HG02642 (cell line): ENCODE measurements around the gene KCNJ11.
A peak's percentile ranks its signal among the peaks of the same experiment; 100 is the strongest.

ENCODE experiments used
- ATAC-seq: cut with Tn5 transposase; IDR thresholded peaks from one replicate; pipeline ENCODE4 v1.9.1; 2021; ENCODE audit warnings: mild to moderate bottlenecking; ENCODE audit not compliant: unreplicated experiment, poor library complexity

KCNJ11 gene

DNA sequence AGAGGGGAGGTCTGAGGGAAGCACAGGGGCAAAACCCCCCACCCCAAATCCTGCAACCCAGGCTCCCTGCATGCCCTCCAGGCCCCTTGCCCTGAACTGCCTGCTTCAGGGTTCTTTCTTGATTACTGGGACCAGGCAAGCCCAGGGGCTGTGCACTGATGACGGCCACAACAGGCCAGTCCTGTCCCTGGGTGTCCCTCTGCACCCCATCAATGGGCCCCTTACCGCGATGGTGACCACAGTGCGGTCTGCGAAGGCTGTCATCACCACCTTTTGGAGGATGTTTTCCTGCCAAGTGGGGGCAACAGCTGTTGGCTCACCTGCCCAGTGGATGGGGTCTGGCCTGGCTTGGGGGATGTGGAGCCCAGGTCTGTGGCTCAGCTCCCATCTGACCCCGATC is 5.0 kb upstream of the KCNJ11 start:
- no peak for ATAC-seq

DNA sequence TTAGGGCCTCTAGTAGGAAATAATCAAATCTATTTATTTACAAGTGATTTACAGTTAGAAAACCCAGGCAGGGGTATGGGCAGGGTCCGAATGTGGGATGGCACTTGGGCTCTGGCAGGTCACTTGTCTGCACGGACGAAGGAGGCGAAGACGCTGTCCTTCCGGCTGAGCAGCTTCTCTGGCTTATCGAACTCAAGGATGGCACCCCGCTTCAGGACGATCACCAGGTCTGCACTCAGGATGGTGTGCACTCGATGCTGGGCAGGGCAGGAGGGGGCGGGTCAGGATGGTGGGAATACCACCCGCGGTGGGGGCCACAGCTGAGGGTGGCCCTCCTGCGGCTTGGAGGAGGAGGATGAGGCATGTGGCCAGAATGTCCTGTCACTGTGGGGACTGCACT is 4.4 kb upstream of the KCNJ11 start:
- no peak for ATAC-seq

DNA sequence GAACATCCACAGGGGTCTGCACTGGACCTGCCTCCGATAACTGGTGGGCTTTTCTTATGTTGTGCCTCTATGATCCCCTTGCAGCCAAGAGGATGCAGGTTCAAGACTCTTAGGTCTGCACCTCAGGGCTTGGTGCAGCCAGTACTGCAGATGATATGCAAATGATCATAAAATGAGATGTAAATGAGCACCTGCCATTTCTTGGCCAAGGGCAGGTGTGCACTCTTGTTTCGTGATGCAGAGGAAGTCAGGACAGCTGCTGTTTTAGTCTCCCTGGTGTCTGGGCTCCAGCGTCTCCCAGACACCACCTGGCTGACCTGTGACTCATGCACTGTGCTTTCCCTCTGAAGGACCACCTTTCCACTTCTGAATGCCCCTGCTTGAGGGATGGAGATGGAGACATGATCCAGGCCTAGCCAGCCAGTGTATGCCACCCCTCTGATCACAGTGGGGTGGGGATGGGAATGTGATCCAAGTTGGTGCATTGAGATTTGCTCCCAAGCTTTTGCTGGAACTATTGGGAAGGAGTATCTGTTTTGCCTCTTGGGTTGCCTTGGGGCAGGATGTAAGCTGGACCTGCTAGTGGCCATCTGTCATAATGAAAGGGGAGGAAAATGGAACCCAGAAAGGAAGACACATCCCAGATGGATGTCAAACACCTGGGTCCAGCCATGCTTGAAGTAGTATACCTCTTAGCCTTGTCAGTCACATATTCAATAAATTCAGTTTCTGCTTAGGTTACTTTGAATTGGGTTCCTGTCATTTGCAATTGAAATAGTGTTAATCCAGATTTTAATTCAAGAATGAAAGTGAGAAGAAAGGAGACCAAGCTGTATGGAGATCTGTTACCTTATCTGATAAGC is 3.3 kb upstream of the KCNJ11 start:
- no peak for ATAC-seq

DNA sequence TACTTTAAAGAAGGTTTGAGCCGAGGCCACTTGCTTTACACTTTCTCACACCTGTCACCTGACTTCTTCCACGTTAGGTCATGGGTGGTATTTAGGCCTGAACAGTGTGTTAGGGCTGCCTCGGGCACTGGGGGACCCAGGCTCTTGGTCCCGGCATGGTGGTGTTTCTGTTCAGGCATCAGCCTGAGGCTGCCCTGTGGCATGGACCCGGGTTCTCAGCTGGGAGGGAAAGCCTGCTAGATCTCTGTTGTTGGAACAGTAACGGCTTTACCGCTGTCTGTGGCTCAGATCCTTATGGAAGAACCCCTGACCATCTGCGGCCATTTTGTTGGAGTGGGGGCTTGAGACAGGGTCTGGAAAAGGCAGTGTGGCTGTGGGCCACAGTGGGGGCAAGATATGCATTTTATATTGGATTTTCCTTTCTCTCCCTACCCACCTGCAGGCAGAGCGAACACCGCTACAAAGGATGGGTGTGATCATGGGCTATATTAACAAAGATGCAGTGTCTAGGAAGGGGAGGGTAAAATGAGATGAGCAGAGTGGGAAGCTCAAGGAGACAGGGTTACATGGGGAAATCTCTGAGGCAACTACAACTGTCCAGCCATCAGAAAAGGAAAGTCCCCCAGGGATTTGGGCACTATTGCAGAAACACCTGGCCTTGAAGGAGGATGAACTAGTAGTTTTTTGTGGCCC is 1.6 kb upstream of the KCNJ11 start:
- ATAC-seq = no peak

DNA sequence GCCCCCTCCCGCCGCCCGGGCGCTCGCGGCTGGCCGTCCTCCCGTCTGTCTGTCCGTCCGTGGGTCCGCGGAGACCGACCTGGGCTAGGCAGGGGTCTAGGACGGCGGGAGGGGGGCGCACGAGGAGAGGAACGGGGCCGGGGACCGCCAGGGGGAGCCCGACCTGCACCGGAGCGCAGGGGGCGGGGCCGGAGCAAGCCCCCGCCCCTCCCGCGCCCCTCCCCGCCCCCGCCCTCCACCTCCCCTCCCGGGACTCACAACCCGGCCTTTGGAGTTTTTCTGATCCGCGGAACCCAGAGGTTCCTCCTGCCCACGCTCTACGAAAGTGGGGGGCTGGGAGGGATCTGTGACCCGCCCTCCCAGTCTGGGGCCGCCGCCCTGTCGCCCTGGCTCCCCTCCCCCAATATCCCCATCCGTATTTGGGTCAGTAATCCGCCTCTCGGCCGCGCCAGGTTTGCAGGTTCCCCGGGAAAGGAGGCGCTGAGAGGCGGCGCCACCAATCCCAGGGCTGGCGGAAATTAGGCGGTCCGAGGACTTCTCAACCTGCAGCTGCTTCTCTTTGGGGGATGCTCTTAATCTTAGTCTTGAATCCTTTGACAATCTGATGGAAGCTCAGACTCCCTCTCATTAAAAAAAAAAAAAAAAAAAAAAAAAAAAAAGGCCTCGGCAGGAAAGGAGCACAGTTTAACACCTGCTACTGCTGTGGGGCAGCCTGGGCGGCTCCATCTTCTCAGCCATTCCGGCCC is 925 bp upstream of the KCNJ11 start:
- ATAC-seq = peak; percentile 72

DNA sequence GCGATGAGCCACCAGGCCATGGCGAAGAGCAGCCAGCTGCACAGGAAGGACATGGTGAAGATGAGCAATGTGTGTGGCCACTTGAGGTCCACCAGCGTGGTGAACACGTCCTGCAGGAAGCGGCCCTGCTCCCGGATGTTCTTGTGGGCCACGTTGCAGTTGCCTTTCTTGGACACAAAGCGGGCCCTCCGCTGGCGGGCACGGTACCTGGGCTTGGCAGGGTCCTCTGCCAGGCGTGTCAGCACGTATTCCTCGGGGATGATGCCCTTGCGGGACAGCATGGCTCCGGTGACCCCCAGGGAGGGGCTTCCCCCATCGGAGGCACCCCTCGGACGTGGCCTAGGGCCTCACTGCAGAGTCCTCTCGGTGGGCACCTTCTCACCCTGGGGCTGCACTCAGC is 648 bp downstream of the KCNJ11 start:
- no peak for ATAC-seq

DNA sequence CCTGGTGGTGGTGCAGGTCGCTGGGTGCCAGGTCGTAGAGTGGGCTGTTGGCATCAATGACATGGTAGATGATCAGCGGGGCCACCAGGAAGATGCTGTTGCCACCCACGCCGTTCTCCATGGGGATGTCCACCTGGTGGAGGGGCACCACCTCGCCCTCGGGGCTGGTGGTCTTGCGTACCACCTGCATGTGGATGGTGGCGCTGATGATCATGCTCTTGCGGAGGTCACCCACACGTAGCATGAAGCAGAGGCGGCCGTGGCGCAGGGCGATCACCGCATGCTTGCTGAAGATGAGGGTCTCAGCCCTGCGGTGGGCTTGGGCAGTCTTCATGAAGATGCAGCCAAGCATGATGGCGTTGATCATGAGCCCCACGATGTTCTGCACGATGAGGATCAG is 1.2 kb downstream of the KCNJ11 start:
- no peak for ATAC-seq

DNA sequence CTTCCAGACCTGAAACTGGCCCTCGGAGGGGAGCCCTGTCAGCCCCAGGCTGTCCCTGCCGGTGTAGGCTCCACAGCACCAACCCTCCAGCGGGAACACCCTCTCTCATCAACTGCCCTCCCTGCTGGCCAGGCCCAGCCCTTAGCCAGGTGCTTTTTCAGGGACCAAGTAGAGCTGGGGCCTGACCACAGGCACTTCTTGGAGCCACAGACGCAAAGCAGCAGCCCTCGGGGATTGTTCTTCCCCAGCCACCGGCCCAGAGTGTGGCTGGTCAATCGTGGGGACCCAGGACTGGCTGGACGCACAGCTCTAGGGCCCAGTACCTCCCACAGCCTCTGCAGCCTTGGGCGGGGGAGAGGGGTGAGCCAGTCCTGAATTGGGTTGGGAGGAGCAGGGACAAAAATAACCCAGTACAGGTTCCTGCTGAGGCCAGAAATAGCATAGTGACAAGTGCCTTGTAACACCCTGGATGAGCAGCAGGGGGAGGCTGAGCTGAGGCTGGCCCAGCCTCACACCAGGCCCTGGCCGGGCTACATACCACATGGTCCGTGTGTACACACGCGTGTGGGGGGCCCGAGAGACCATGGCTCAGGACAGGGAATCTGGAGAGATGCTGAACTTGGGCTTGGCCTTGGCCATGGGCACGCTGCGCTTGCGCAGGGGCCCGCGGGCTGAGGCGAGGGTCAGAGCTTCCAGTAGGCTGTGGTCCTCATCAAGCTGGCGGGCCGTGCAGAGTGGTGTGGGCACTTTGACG is 2.0 kb downstream of the KCNJ11 start:
- ATAC-seq = no peak

DNA sequence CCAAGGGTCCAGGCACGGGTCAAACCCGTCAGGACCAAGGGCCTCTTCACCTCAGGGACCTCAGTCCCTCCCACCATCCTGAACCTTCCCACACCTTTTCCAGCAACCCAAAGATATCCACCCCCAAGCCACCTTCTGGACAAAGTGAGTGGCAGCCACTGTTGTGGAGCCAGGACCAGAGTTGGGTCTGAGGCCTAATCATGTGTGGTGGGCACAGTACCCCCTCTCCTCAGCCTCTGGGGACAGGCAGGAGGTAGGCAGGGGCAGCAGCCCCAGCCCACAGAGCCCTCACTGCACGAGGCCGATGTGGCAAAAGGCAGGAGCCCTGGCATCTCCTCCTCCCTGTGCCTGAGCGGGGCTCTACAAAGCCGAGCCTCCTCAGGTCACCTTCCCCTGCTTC is 2.5 kb downstream of the KCNJ11 start:
- no peak for ATAC-seq

DNA sequence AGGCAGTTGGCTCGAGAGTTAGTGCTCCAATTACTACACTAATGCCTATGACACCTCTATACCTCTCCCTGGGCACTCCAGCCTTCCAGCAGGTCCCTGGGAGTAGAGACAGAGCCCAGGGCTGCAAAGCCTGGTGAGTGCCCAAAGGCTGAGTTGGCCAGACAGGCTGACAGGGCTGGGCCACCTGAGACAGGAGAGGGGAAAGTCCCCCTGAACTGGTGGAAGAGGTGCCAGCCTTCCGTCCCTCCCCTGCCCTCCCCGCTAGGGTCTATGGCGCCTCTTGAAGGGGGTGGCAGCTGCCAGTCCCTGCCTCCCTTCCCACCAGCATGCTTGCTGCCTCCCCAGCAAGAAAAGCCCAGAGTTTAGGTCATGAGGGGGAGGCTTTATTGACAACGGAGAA is 3.0 kb downstream of the KCNJ11 start:
- ATAC-seq = no peak

DNA sequence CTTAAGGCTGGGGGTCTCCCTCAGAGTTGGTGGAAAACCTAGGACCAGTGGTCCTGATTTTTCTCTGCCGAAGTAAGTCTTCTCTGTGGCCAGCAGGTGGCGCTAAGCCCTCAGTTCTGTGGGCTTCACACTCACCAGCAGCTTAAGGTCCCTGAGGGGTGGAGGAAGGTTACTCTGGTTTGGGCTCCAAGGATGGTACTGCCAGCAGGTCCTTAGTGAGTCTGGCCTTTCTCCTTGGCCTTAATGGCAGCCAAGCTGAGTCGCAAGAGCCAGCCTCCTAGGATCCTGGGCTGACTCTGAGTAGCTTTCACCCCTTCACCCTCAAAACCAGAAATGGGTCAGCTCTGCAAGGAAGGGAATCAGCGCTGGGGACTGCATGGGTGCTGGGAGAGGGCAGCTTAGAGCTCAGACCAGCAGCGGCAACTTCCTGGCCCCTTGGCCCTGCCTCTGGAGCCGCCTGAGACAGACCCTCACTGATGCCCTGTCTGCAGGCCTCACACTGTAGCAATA is 4.4 kb downstream of the KCNJ11 start:
- peak; percentile 54 for ATAC-seq

DNA sequence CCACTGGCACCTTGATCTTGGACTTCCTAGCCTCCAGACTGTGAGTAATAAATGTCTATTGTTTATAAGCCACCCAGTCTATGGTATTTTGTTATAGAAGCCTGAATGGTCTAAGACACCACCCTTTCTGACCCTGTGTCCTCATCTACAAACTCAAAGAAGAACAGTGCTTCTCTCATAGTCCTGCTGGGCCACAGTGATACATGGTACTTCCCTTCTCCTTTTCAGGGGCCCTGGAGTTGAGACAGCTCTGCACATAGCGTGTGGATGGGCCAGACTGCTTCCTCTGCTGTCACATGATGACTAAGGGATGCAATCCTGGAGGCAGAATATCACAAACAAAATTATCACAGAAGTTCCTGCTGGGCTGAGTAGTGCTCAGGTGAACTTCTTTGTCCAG is 5.0 kb downstream of the KCNJ11 start:
- no peak for ATAC-seq

DNA sequence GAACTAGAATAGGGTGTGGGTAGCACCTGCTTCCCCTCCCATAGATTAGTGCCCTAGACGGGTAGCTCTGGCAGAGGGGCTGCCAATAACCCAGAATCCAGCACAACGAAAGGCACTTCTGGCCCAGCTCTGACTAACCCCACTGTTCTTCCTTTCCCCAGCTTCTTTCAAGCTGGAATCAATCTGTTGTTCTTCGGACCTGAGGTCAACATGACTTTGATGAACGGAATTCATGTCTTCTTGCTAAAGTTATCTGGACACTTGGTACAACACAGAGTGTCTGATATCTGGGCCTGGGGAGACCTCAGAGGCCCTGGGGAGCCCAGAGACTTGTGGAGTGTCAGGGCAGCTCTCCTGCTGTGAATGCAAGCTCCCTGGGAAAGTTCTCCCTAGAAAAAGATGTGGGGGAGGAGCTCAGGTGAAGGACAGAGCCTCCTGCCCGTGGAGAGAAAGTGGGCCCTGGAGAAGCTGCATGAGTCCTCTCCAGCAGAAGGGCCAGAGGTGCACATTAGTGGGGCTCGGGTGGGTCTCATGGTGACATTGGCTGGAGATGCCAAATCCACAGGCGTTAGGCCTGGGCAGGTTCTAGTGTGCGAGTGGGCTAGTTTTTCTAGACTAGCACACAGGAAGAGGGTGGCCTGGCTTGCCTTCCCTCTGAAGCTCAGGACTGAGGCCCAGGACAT is 6.3 kb downstream of the KCNJ11 start:
- ATAC-seq = no peak

DNA sequence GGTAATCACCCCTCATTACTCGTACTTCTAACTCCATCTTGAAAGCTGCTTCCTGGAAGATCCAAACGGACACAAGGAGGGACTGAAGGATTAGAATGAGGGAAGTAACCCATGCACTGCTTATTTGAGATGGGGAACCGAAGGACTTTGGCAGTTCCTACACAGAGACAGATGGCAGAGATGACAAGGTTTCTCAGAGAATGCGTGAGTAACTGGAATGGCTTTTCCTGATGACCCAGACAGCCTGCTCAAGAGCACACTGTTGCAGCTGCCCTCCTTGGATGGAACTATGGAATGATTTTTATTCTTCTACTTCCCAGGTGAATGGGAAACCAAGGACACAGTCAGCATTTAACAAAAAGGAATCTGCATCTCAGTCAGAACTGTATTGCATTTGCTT is 7.3 kb downstream of the KCNJ11 start:
- no peak for ATAC-seq

DNA sequence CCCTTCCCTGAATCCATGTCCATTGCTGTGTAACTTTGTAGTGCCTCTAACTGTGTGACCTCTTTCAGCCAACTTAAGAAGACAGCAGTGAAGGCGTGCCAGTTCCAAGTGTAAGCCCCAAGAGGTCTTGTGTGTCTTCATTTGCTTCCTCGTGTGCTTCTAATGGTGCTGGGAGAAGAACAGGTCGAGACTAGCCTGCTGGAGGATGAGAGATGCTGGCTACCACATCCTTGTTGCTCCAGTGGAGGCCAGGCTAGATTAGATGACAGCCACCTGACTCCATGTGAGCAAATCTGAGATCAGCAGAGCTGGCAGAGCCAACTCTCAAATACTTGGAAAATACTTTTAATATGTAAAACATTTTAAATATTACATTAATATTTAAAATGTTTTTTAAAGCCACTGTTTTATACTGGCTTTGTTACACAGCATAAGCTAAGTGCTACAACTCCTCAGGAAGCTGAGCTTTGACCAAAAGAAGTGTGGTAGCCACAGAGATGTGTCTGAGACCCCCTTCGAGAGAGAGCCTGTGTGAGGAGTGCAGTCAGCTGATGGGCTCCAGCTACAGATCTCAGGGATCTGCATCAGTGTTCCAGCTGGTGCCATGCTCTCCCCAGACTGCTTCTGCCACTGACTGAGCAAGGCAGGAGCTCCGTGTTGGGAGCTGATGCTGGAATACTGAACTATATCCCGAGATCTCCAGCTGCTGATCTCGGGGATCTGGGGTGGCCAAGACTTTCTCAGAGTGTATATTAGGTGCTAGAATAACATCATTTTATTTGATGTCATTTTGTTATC is 8.9 kb downstream of the KCNJ11 start:
- ATAC-seq = no peak

DNA sequence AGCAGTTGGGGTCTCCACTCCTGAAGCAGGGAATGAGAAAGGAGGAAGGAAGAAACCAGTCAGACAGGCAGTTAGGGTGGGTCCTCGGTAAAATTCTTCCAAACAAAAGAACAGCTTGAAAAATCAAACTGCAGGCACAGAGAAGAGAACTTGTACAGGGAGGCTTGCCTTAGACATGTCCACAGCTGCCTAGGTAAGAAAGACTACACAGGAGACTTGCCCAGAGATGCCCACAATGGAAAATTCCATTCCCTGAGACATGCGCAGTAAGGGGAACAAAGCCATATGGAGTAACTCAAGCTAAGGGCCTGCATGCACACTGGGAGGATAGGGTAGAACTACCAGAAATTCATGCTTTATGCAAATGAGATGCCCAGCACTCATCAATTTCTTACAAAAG is 9.8 kb downstream of the KCNJ11 start:
- no peak for ATAC-seq

DNA sequence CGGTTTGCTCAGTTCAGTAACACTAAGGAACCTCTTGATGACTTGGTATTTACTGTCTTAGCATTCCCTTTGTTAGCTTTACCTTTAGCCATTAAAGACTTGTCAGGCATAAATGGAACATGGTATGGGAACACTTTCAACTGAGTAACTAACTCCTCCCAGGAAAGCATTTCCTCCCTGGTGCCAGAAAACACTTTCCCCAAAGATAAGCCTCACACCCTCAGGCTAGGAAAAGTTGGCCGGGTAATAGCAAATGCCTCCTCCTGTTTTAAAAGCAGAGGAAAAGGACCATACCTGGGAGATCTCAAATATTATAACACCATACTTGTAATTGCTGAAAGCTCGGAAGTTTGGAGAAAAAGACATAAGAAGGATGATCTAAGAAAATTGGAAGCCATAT is 12.0 kb downstream of the KCNJ11 start:
- no peak for ATAC-seq

DNA sequence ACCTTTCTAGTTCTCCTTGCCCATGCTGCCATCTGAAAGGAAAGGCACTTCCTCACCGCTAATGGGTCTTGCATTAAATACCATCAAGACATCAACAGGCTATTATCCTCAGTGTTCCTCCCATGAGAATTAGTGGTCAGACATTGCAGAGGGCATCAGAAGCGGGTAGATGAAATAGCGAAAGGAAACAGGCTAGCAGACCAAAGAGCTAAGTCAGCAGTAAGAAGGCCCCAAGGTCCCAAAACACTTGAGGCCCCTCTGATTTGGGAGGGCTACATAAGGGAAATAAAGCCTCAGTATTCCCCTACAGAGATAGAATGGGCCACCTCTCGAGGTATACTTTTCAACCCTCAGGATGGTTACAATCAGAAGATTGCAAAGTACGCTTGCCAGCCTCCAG is 12.9 kb downstream of the KCNJ11 start:
- no peak for ATAC-seq

DNA sequence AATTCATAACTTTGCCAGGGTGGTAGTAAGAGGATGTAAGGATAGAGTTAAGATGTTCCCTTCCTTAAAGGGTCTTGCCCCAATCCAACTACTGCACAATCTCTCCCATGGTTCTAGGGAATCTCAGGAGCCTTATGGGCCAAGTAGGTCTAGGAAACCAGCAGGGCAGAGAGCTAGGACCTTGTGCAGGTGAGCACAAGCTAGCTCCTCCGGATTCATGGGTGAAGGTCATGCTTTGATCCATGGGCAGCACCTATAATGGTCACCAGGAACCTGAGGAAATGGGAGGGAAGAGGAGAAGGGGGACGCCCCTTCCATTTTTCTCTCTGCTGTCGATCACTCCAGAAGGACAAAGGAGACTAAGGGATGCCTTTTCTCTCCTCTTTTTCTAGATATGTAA is 16.8 kb downstream of the KCNJ11 start:
- no peak for ATAC-seq
